Stimulated activated CD4-positive, alpha-beta T cell treated with anti-CD3 and anti-CD28 coated beads, TNF-alpha, amount 100 ng/mL, for 1 hour (primary cell): Measurements from ENCODE around the gene RPS18.
A peak's percentile ranks its signal among the peaks of the same experiment; 100 is the strongest.

ENCODE experiments used
- DNase-seq, 3 donors: peaks; one replicate each; pipeline ENCODE4 v3.0.0-alpha.2; 2020; ENCODE audit warnings: low read depth in 3 of 3, low spot score in 1 of 3

The RPS18 gene

DNA sequence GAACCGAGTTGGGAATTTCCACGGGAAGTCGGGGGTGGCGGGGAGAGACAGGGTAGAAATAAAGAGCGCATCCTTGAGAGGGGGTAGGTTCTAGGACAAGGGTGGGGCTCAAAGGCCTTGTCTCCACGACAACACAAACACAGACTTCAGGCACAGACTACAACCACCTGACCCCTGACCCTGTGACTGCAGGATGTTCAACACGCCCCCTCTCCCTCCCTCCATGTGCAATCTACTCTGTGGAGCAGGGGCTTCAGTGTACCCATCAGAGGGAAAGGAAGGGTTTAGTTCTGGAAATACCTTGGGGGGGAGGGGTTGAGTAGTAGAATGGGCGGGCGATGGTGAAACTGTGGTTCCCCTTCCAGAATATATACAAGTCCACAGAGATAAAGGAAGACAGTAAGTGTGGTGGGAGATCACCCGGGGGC, 42.7 kb downstream of the RPS18 start:
- DNase-seq = peak in 2 of 3 donors; percentile 41 to 50

DNA sequence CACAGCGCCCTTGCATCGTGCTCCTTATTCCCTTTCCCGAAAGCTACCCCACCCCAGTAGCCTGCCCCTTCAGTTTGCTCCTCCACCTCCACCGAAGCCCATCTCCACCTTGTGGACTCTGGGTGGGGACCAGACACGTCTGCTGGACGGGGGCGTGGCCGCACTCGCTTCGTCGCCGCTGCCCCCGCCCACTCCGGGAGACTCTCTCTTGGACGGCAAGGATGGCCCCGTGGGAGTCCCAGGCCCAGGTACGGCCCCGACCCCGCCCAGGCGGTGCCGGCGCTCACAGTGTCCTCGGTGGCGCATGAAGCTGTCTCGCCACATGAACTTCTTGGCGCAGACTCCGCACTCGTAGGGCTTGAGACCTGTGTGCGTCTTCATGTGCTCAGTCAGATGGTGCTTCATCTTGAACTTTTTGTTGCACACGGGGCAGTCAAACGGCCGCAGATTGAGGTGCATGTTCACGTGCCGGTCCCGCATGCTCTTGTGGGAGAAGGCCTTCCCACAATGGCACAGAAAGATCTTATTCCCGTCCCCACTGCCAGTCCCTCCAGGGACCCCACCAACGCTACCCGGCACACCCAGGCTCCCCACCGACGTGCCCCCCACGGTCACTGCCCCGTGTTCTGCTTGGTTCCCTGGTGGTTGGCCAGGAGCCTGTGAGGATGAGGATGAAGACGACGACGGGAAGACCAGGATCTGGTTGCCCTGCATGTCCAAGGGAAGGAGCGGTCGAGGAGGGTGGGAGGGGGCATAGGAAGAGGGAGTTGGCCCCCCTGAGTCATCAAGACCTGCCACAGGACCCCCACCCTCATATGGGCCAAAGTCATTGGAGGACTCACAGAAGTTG, 43.3 kb downstream of the RPS18 start:
- DNase-seq = no peak

DNA sequence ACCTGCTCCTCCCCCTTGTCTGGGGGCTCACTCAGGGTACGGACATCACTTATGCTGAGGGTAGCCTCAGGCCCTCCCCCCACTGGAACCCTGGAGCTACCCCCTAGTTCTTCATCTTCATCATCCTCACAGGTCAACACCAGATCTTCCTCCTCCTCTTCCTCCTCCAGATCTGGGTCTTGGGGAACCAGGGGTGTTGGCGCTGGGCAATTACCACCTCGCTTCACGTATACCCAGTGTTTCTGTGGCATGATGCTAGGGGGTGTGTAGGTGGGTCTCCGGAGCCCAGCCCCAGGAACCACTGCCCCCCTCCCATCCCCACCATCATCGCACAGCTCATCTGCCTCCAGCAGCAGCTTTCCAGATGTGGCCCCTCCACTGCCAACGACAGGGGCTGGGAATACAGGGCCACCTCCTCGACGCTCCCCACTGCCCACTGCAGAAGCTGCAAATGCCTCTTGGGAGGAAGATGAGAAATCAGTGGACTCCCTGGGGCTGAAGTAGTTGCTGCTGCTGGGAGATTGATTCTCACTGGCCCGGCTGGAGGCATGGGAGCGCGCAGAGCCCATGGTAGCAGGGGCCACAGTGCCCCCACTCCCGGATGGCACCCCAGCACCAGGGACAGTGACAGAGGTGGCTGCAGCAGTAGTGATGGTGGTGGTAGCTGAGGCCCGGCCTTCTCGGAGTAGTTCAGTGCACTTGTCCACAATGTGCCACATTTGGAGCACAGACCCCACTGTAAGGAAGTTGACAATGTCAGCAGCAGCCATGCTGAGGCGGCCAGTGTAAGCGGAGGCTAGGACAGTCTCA, 44.1 kb downstream of the RPS18 start:
- no peak for DNase-seq

DNA sequence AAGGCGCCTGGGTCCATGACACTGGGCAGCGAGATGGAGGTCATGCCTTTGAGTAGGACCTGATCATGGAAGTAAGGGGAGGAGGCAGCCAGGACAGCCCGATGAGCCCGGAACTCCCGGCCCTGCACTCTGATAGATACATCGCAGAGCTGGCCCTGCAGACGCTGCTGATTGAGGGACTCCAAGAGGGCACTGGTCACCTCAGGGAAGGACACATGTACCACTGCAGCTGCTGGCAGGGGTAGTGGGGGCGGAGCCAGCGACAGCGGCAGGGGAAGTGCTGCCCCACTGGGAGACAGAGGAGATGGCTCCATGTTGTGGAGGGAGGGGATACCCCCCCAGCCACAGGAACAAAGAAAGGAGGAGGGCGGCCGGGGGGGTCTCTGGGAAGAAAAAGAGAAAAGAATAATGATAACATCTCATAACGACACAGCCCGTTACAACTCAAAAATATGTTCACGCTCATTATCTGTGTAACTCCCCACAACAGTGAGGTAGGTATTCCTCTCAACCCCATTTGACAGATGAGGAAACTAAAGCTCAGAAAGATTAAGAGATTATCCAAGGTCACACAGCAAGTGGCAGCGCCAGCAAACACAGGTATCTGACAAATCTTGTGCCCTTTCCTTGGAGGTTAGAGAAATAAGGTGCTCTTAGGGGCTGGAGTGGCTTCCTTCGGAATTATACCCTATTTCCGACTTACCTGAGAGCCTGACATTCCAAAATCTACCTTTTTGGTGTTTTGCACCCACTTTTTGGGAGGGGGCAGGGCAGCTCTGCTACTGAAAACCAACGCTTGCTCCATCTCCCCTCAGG, 44.9 kb downstream of the RPS18 start:
- DNase-seq = no peak

DNA sequence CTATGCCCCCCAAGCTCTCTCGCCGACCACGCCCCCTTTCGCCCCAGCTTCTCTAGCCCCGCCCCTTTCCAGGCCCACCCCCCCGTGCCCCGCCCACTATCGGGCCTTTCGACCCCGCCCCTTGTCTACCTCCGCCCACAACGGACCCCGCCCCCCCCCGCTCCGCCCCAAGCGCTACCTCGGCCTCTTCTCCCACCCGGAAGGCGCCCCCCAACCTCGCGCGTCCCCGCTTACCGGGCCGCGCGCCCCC, 45.5 kb downstream of the RPS18 start:
- DNase-seq = no peak

DNA sequence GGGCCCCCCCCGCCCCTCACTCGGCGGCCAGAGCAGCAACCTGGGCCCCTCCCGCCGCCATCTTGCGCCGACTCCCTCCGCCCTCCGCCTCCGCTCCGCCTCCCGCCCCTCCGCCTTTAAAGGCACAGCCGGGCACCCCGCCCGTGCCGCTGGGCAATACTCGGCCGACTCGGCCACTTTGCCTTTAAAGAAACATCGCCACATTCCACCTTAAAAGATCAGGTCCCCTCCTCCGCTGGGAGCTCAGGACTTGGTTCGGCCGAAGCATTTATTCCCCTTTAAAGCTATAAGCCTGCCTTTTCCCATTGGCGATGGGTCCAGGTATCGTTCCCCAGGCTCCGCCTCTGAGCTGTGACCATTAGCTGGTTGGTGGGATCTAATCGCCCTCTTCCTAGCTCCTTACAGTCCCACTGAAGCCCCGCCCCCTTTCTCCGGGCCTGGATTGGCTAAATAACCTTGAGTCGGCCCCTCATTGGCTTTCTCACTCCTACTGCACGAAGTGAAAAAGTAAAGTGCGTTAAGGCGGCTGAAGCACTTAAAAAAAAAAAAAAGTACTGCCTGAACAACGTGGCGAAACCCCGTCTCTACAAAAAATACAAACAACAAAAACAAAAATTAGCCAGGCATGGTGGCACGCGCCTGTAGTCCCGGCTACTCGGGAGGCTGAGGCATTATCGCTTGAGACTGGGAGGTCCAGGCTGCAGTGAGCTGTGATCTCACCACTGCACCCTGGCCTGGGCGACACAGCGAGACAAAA, 46.0 kb downstream of the RPS18 start, which contains the start of gene ZBTB22:
Gene ZBTB22 (minus strand): TSS at position 76 of the 757 bp plus-strand sequence. CDS start 828 bp downstream, outside the sequence.
- DNase-seq = peak; percentile 87 to 92 (median 89)

DNA sequence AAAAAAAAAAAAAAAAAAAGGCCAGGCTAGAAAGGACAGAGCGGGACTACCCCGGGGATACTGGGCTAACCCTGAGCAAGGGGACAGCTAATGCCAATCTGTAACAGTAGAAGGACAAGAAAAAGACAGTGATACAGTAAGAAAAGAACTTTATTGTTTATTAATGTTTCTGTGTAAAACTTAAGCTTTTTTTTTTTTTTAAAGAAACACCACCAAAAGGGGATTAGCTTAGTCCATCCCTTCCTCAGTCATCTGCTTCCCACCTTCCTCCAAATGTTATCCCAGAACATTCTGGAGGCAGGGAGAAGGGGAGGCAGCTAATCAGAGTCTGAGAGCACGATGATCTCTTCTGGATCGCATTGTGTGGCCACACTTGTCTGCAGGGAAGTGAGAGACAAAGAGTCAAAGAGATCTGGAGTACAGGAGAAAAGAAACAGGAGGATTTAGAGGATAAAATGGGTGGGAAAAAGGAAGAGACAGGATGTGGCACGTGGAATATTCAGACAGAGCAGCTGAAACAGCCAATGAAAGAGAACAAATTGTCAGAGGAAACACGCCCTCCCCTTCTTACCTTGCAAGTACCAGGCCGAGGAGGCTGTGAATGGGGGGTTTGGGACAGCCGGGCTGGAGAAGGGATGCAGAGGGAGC, 46.7 kb downstream of the RPS18 start:
- DNase-seq = no peak

DNA sequence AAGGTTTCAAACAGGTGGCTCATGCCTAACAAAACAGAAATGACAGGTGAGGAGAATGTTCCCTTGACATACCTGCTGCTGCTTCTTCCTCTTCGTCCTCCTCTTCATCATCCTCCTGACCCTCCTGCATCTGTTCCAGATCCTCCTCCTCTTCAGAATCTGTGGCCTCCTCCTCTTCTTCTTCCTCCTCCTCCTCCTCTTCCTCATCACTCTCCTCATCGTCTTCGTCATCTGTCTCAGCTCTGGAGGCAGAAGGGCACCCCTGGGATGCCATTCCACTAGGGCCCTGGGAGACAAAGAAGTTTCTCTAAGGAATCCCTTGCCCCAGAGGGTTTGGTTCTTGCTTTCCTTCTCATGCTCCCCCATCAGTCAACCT, 48.1 kb downstream of the RPS18 start:
- DNase-seq = no peak

DNA sequence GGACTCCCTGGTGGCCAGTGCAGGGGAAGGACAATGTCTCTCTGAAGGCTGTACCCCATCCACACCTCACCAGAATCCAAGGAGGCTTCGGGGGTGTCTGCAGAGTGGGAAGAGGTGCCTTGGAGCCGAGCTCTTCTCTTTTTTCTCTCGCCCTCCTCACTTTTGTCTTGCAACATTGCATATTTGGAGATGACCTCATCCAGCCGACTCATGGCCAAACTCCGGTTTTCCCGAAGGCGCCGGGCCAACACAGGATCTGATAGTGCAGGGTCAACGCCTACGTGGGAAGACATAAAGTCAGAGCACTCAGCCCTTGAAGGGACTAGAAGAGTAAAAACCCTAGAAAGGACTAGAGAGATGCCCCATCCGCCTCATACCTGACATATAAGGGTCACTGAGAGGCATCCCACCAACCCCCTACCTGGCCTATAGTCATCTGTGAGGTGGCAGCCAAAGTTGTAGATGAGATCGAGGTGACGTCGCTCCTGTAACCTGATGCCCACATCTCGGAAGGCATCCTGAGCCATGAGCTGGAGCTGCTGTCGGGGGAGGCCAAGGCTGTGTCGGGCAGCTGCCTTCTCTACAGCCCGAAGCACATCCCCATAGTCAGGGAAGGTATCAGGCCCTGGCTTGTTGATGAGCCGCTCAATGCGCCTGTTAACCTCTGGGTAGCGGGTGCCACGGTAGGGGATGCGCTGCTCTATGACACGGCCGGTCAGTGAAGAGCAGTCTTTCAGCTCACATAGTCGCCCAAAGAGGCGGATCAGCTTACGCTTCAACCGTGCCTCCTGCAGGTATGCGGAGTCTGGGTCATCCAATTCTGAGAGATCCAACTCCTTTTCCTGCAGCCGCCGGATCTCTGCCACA, 48.7 kb downstream of the RPS18 start:
- no peak for DNase-seq

DNA sequence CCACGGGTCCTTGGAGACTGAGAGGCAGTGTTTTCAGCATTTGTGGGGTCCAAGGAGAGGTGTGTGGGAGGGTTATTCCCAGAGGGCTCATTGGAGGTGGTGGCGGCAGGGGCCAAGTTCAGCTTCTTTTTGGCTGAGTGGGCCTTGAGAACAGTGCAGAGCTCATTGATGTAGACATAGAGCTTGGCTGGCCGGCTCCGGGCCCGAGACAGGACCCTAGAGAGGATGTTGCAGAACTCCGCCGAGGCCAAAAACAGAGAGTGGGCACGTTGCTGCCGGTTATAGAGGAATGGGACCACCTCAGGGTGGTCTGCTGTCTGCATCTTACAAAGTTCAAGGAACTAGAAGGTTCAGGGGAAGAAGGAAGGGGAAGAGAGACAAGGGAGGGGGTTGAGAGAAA, 49.4 kb downstream of the RPS18 start:
- DNase-seq = no peak

DNA sequence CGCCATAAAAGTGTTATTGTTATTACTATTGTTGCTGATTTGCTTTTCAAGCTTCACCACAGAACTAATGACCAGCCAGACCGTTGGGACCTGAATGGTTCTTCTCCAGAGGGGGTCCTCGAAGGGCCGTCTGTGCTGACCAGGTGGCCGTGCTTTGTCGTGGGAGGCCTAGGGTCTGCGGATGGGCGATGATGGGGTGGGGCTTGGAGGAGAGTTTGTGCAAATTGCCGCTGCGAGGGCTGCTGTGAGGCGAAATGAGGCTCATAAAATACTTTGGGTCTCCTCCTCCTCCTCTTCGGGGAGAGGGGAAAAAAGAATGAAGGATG, 51.7 kb downstream of the RPS18 start:
- no peak for DNase-seq

DNA sequence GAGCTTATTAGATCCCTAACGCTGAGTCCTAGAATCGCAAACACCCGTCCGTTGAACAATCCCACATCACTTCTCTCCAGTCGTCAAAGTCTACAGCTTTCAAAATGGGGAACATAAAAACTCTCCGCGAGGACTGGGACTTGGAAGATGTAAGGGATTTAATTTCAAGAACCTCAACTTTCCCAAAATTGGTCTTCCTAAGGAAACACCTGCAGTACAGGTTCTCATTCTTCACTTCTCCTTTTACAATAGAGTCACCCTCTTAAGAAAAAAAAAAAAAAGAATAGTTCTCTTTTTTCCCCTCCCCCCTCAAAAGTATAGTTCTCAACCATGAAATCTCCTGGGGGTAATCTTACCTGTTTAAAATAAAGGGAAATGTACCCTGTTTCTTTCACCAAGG, 52.2 kb downstream of the RPS18 start:
- no peak for DNase-seq
